HEK293T (cell line): ENCODE data around the gene NUDT2.

Source experiments
- ARNT ChIP-seq: fragments of 450-650 bp; IDR thresholded peaks from 2 replicates; pipeline ENCODE4 v1.6.1; 2017; ENCODE audit warnings: mild to moderate bottlenecking
- BHLHE40 ChIP-seq: fragments of 450-650 bp; IDR thresholded peaks from 2 replicates; pipeline ENCODE4 v1.6.1; 2016; ENCODE audit warnings: mild to moderate bottlenecking, moderate library complexity, borderline replicate concordance
- CTBP1 ChIP-seq: fragments of 450-650 bp; IDR thresholded peaks from 2 replicates; pipeline ENCODE4 v1.6.1; 2016; ENCODE audit warnings: borderline replicate concordance
- FOXA1 ChIP-seq: fragments of 450-650 bp; IDR thresholded peaks from 2 replicates; pipeline ENCODE4 v1.6.1; 2016; ENCODE audit warnings: mild to moderate bottlenecking
- FOXK2 ChIP-seq: fragments of 450-650 bp; IDR thresholded peaks from 2 replicates; pipeline ENCODE4 v1.6.1; 2016; ENCODE audit warnings: mild to moderate bottlenecking
- FOXM1 ChIP-seq: fragments of 450-650 bp; IDR thresholded peaks from 2 replicates; pipeline ENCODE4 v1.6.1; 2017; ENCODE audit warnings: mild to moderate bottlenecking, borderline replicate concordance
- HDGF ChIP-seq: fragments of 450-650 bp; IDR thresholded peaks from 2 replicates; pipeline ENCODE4 v1.6.1; 2017; ENCODE audit warnings: antibody characterized with exemption, borderline replicate concordance
- LEF1 ChIP-seq: fragments of 450-650 bp; IDR thresholded peaks from 2 replicates; pipeline ENCODE4 v1.6.1; 2017; ENCODE audit warnings: mild to moderate bottlenecking, borderline replicate concordance
- NFRKB ChIP-seq: fragments of 450-650 bp; IDR thresholded peaks from 2 replicates; pipeline ENCODE4 v1.6.1; 2016; ENCODE audit warnings: mild to moderate bottlenecking, moderate library complexity
- SP1 ChIP-seq: fragments of 450-650 bp; IDR thresholded peaks from 2 replicates; pipeline ENCODE4 v1.6.1; 2017
- SUZ12 ChIP-seq: fragments of 450-650 bp; IDR thresholded peaks from 2 replicates; pipeline ENCODE4 v1.6.1; 2016; ENCODE audit warnings: mild to moderate bottlenecking
- TARDBP ChIP-seq: fragments of 450-650 bp; IDR thresholded peaks from 2 replicates; pipeline ENCODE4 v1.6.1; 2016
- ZNF384 ChIP-seq: fragments of 450-650 bp; IDR thresholded peaks from 2 replicates; pipeline ENCODE4 v1.6.1; 2016

GRCh38 chr9:34338665-34339385 is 9.5 kb downstream of the NUDT2 start:
- no peak for TF ChIP-seq FOXM1
- TF ChIP-seq NFRKB, result no peak
- TF ChIP-seq BHLHE40, result no peak
- no peak for TF ChIP-seq CTBP1
- no peak for TF ChIP-seq SP1
- TF ChIP-seq ZNF384, result no peak
- TF ChIP-seq LEF1, result no peak
- TF ChIP-seq TARDBP, result no peak
- no peak for TF ChIP-seq HDGF
- TF ChIP-seq FOXK2, result no peak
- no peak for TF ChIP-seq SUZ12
- no peak for TF ChIP-seq FOXA1
- TF ChIP-seq ARNT, result no peak
